Measurements from ENCODE around the gene FARP1.

Gene FARP1

DNA sequence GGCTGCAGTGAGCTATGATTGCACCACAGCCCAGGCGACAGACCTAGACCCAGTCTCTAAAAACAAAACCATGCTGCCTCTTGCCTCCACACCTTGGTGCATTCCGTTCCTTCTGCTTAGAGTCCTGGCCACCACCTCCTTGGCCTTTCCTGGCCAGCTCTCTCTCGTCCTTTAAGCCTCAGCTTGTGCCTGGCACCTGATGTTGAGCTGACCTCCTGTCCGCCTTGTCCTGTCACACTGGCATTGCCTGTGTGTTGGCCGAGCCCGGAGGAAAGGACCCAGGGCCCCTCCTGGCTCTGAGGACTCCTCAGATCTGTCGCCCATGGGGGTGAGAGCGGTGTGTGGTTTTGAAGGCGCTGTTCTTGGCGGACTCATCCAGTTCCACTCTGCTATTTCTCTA, 290.8 kb downstream of the FARP1 start:
- no peaks in the 10 kb centered on the region for H3K79me2 ChIP-seq (ENCODE audit: control insufficient read depth, low read length)
- no peaks in the 10 kb centered on the region for H3K9me2 ChIP-seq (replicated peaks; ENCODE audit: control insufficient read depth, low read length)
- TF ChIP-seq EZH2phosphoT487 (IDR thresholded peaks at IDR 0.05; ENCODE audit: borderline replicate concordance, low read length): no peak
- no peak overlapping the region for H3K27ac ChIP-seq (ENCODE audit: low read depth, low read length)
- no peaks in the 10 kb centered on the region for H4K20me1 ChIP-seq (ENCODE audit: control insufficient read depth, insufficient read depth, low read depth, low read length)
- H3K4me3 ChIP-seq (ENCODE audit: low read length): no peak overlapping the region
- no peaks in the 10 kb centered on the region for H3K27me3 ChIP-seq (ENCODE audit: control insufficient read depth, low read length)
- no peaks in the 10 kb centered on the region for H3K36me3 ChIP-seq (ENCODE audit: control insufficient read depth, low read length)
- H3F3A ChIP-seq (ENCODE audit: control insufficient read depth, insufficient read depth): no peaks in the 10 kb centered on the region
- no peak overlapping the region for H3K4me2 ChIP-seq (ENCODE audit: low read length)
- no peaks in the 10 kb centered on the region for H3K4me1 ChIP-seq (ENCODE audit: control insufficient read depth, low read length)
- H3K9me3 ChIP-seq (ENCODE audit: control insufficient read depth, insufficient read depth, low read length): no peaks in the 10 kb centered on the region

DNA sequence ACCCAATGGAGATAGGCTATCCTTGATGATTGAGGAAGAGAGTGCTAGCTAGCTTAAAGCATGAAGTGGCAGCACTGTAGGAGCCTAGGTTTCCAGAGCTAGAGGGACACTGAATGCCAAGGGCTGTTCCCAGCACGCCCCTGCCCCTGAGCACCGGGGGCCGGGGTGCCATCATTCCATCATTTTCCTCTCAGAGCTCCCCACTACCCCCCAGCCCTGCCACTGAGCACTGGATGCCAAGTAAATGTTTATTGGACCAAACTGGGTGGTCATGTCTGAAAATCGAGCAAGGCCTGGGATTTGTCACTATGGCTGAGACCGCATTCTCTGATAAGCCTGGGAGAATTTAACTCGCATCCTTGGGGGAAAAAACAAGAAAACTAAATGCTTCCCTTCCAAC, 291.2 kb downstream of the FARP1 start:
- Histone ChIP-seq H3K9me3 (ENCODE audit: control insufficient read depth, insufficient read depth, low read length) (no peaks in the 10 kb centered on the region), H3K27ac (ENCODE audit: low read depth, low read length) (no peak overlapping the region), H3K79me2 (ENCODE audit: control insufficient read depth, low read length) (no peaks in the 10 kb centered on the region), H3K4me2 (ENCODE audit: low read length) (no peak overlapping the region), H3K4me1 (ENCODE audit: control insufficient read depth, low read length) (no peaks in the 10 kb centered on the region), H3K27me3 (ENCODE audit: control insufficient read depth, low read length) (no peaks in the 10 kb centered on the region), H4K20me1 (ENCODE audit: control insufficient read depth, insufficient read depth, low read depth, low read length) (no peaks in the 10 kb centered on the region), H3K36me3 (ENCODE audit: control insufficient read depth, low read length) (no peaks in the 10 kb centered on the region), H3K9me2 (replicated peaks; ENCODE audit: control insufficient read depth, low read length) (no peaks in the 10 kb centered on the region), H3K4me3 (ENCODE audit: low read length) (no peak overlapping the region), H3F3A (ENCODE audit: control insufficient read depth, insufficient read depth) (no peaks in the 10 kb centered on the region)
- TF ChIP-seq EZH2phosphoT487 (IDR thresholded peaks at IDR 0.05; ENCODE audit: borderline replicate concordance, low read length): no peak
- TF ChIP-seq, protein P1, sequence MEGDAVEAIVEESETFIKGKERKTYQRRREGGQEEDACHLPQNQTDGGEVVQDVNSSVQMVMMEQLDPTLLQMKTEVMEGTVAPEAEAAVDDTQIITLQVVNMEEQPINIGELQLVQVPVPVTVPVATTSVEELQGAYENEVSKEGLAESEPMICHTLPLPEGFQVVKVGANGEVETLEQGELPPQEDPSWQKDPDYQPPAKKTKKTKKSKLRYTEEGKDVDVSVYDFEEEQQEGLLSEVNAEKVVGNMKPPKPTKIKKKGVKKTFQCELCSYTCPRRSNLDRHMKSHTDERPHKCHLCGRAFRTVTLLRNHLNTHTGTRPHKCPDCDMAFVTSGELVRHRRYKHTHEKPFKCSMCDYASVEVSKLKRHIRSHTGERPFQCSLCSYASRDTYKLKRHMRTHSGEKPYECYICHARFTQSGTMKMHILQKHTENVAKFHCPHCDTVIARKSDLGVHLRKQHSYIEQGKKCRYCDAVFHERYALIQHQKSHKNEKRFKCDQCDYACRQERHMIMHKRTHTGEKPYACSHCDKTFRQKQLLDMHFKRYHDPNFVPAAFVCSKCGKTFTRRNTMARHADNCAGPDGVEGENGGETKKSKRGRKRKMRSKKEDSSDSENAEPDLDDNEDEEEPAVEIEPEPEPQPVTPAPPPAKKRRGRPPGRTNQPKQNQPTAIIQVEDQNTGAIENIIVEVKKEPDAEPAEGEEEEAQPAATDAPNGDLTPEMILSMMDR (IDR thresholded peaks at IDR 0.05; ENCODE audit: low read depth, low read length, poor library complexity, severe bottlenecking): no peak

DNA sequence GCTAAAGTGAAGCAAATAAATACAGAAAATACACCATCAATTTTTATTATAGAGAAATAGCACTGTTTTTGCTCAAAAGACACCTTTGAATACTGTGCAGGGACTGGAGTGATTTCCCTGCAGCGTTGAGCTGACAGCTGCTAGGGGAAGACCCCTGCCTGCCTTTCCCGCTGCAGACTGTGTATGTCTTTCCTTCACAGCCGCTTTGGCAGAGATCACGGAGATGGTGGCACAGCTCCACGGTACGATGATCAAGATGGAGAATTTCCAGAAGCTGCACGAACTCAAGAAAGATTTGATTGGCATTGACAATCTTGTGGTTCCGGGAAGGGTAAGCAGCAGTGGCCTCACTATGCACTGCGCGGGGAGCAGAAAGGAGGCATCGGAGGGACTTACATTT, 292.5 kb downstream of the FARP1 start:
- Histone ChIP-seq H3K9me3 (ENCODE audit: control insufficient read depth, insufficient read depth, low read length) (no peaks in the 10 kb centered on the region), H3K27ac (ENCODE audit: low read depth, low read length) (no peak overlapping the region), H3K4me2 (ENCODE audit: low read length) (no peak overlapping the region), H3K36me3 (ENCODE audit: control insufficient read depth, low read length) (no peaks in the 10 kb centered on the region), H3K4me1 (ENCODE audit: control insufficient read depth, low read length) (no peaks in the 10 kb centered on the region), H3F3A (ENCODE audit: control insufficient read depth, insufficient read depth) (no peaks in the 10 kb centered on the region), H3K9me2 (replicated peaks; ENCODE audit: control insufficient read depth, low read length) (no peaks in the 10 kb centered on the region), H3K27me3 (ENCODE audit: control insufficient read depth, low read length) (no peaks in the 10 kb centered on the region), H3K79me2 (ENCODE audit: control insufficient read depth, low read length) (no peaks in the 10 kb centered on the region), H4K20me1 (ENCODE audit: control insufficient read depth, insufficient read depth, low read depth, low read length) (no peaks in the 10 kb centered on the region), H3K4me3 (ENCODE audit: low read length) (no peak overlapping the region)
- TF ChIP-seq EZH2phosphoT487 (IDR thresholded peaks at IDR 0.05; ENCODE audit: borderline replicate concordance, low read length): no peak
- TF ChIP-seq, protein P1 (IDR thresholded peaks at IDR 0.05; ENCODE audit: low read depth, low read length, poor library complexity, severe bottlenecking): no peak

DNA sequence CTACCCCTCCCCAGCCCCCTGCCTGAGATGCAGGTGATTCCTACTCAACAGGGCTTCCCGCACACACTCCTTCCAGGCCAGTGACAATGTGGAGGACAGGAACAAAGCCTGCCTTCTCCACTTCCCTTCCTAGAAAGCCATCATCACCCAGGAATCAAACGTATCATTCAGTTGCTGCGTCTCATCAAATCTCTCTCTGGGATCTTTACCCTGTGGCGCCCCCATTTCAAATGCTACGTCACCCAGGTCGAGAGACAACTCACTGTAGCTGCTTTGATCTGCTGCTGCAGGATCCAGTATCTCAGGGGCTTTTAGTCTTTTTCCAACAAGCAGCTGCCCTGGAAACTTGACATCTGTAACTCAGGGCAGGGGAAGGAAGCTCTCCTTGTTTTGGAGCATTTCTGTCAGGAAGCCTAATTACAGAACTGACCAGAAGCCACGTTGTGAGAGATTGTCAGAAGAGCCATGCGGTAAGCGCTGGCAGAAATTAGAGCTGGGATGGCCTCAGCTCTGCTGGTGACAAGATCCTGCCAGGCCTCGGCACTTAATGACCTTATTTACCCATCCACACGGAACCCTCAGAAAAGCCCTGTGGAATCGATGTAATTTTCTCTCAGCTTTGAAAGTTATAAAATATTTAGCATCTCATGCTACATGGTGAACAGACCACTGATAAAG, 293.5 kb downstream of the FARP1 start:
- H3K27me3 ChIP-seq (ENCODE audit: control insufficient read depth, low read length): no peaks in the 10 kb centered on the region
- H3K4me1 ChIP-seq (ENCODE audit: control insufficient read depth, low read length): no peaks in the 10 kb centered on the region
- no peak overlapping the region for H3K4me2 ChIP-seq (ENCODE audit: low read length)
- H3K36me3 ChIP-seq (ENCODE audit: control insufficient read depth, low read length): no peaks in the 10 kb centered on the region
- H3K9me2 ChIP-seq (replicated peaks; ENCODE audit: control insufficient read depth, low read length): no peaks in the 10 kb centered on the region
- no peaks in the 10 kb centered on the region for H3K9me3 ChIP-seq (ENCODE audit: control insufficient read depth, insufficient read depth, low read length)
- TF ChIP-seq, protein P1 (IDR thresholded peaks at IDR 0.05; ENCODE audit: low read depth, low read length, poor library complexity, severe bottlenecking): no peak
- H3F3A ChIP-seq (ENCODE audit: control insufficient read depth, insufficient read depth): no peaks in the 10 kb centered on the region
- H3K27ac ChIP-seq (ENCODE audit: low read depth, low read length): no peak overlapping the region
- no peak overlapping the region for H3K4me3 ChIP-seq (ENCODE audit: low read length)
- H4K20me1 ChIP-seq (ENCODE audit: control insufficient read depth, insufficient read depth, low read depth, low read length): no peaks in the 10 kb centered on the region
- H3K79me2 ChIP-seq (ENCODE audit: control insufficient read depth, low read length): no peaks in the 10 kb centered on the region

All from DOHH2 (cell line).